Caco-2 (cell line): ENCODE results near the gene GLP1R. TPM values are rescaled to one million over a fixed set of nuclear protein-coding genes. Genes with fewer than 3 reads are reported as not detected.

ENCODE experiments used
- BruUV-seq: library from RNA; stranded (reverse); fragments of 400-500 nt; replicated peaks from 2 replicates; lab custom pipeline; 2021; lab: Mats Ljungman, UMichigan
- CTCF ChIA-PET: fragments of 300-600 bp; sonication (Branson Sonifier 250); formaldehyde crosslinking; loops from one replicate; lab custom pipeline; 2022; ENCODE audit warnings: antibody characterized with exemption; lab: Charles Lee
- POLR2A ChIA-PET: fragments of 300-600 bp; sonication (Branson Sonifier 250); formaldehyde crosslinking; loops from one replicate; lab custom pipeline; 2022; ENCODE audit warnings: antibody characterized with exemption; lab: Charles Lee
- DNase-seq, 2 experiments: peaks; one replicate each; pipeline versions ENCODE4 v3.0.0 to v3.0.0-alpha.2; 2020 to 2022
- H3K27me3 ChIP-seq: replicated peaks from 2 replicates; pipeline ENCODE4 v1.6.0; 2011; ENCODE audit warnings: low read length; ENCODE audit not compliant: control insufficient read depth, insufficient read depth
- H3K36me3 ChIP-seq: 2 replicates; pipeline ENCODE4 v1.5.1; 2011; ENCODE audit warnings: low read length; ENCODE audit not compliant: control insufficient read depth, insufficient read depth
- H3K4me1 ChIP-seq: fragments of 250-450 bp; sonication (Bioruptor Pico); 2 replicates; pipeline ENCODE4 v1.5.1; 2020; ENCODE audit warnings: mild to moderate bottlenecking
- H3K4me3 ChIP-seq: 2 replicates; pipeline ENCODE4 v1.5.1; 2011; ENCODE audit warnings: low read depth, mild to moderate bottlenecking, control low read depth, low read length
- H3K9me3 ChIP-seq: fragments of 250-450 bp; sonication (Bioruptor Pico); 2 replicates; pipeline ENCODE4 v1.5.1; 2020; ENCODE audit warnings: mild to moderate bottlenecking, moderate library complexity
- H3K27ac Mint-ChIP-seq: one replicate; pipeline ENCODE4 v1.8.0; 2022; ENCODE audit warnings: mixed read lengths; ENCODE audit not compliant: unreplicated experiment
- H3K27me3 Mint-ChIP-seq: one replicate; pipeline ENCODE4 v1.8.0; 2022; ENCODE audit warnings: mixed read lengths; ENCODE audit not compliant: insufficient read depth, unreplicated experiment
- H3K36me3 Mint-ChIP-seq: one replicate; pipeline ENCODE4 v1.8.0; 2022; ENCODE audit warnings: mild to moderate bottlenecking, mixed read lengths; ENCODE audit not compliant: insufficient read depth, unreplicated experiment
- H3K4me1 Mint-ChIP-seq: one replicate; pipeline ENCODE4 v1.8.0; 2022; ENCODE audit warnings: low read depth, mixed read lengths; ENCODE audit not compliant: unreplicated experiment
- H3K4me3 Mint-ChIP-seq: one replicate; pipeline ENCODE4 v1.8.0; 2022; ENCODE audit warnings: mild to moderate bottlenecking, moderate library complexity, mixed read lengths; ENCODE audit not compliant: unreplicated experiment
- H3K9me3 Mint-ChIP-seq: one replicate; pipeline ENCODE4 v1.8.0; 2022; ENCODE audit warnings: mixed read lengths; ENCODE audit not compliant: unreplicated experiment
- CTCF ChIP-seq, 2 experiments: fragments of 200-600 bp in 1 of 2; IDR thresholded peaks; 1 replicate in 1 of 2; 2 replicates in 1 of 2; pipeline versions ENCODE4 v1.5.1 to v1.8.0; 2011 to 2022; ENCODE audit warnings: antibody characterized with exemption in 1 of 2, control low read depth in 1 of 2, inconsistent platforms in 1 of 2, low read depth in 1 of 2, low read length in 1 of 2, mild to moderate bottlenecking in 1 of 2, moderate library complexity in 1 of 2; ENCODE audit not compliant: insufficient read depth in 1 of 2, severe bottlenecking in 1 of 2, unreplicated experiment in 1 of 2
- intact Hi-C: fragments of 100-400 bp; cut with micrococcal nuclease; formaldehyde crosslinking; loops from one replicate; pipeline ENCODE4 v1.10.0; 2022; ENCODE audit not compliant: unreplicated experiment
- total RNA-seq: library from RNA; stranded (reverse); gene quantifications from 2 replicates; pipeline ENCODE4 v1.2.3, GENCODE V29; 2022

GLP1R gene
- total RNA-seq, 1 experiment from 2014 or later: not detected

DNA sequence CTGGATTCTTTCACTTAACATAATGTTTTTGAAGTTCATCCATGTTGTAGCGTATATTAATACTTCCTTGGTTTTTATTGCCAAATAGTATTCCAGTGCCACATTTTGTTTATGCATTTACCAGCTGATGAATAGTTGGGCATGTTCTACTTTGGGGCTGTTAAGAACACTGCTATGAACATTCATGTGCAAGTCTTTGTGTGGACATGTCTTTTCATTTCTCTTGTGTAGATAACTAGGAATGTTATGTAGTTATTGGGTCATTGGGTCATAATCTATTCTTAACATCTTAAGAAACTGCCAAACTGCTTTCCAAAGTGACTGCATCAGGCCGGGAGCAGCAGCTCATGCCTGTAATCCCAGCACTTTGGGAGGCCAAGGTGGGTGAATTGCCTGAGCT is 43.8 kb upstream of the GLP1R start:
- no peaks in the 10 kb centered on the region for H3K36me3 ChIP-seq
- H3K9me3 ChIP-seq: no peaks in the 10 kb centered on the region
- H3K4me3 Mint-ChIP-seq: no peak overlapping the region
- H3K27ac Mint-ChIP-seq: no peak overlapping the region
- no peaks in the 10 kb centered on the region for H3K9me3 Mint-ChIP-seq
- H3K36me3 Mint-ChIP-seq: no peaks in the 10 kb centered on the region
- ChIA-PET POLR2A (no interaction called here), CTCF (no interaction called here)
- no peaks in the 10 kb centered on the region for H3K27me3 ChIP-seq
- no TSS peak for BruUV-seq
- peaks cover 16% of the 10 kb centered on the region for H3K4me1 ChIP-seq
- peaks cover 6% of the 10 kb centered on the region for H3K27me3 Mint-ChIP-seq
- TF ChIP-seq CTCF (IDR thresholded peaks at IDR 0.05; ENCODE audit: insufficient read depth in 1 of 2, low read depth in 1 of 2, low read length in 1 of 2, severe bottlenecking in 1 of 2, unreplicated experiment in 1 of 2): no peak
- peaks cover 19% of the 10 kb centered on the region for H3K4me1 Mint-ChIP-seq
- DNase-seq: no peak
- H3K4me3 ChIP-seq: no peak overlapping the region
- intact Hi-C loops: no loop called here

DNA sequence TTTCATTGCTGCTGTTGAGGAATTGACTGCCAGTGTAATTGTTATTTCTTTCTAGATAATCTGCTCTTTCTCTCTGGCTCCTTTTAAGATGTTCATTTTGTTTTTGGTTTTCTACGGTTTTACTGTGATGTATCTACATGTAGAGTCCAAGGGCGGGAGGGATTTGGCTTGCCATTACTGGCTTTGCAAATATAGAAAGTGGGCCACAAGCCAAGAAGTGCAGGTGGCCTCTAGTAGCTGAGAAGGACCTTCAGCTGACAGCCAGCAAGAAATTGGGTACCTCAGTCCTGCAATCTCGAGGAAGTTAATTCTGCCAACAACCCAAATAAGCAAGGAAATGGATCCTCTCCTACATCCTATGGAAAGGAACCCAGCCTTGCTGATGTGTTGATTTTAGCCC is 42.8 kb upstream of the GLP1R start:
- CTCF ChIA-PET: no interaction called here
- peaks cover 6% of the 10 kb centered on the region for H3K27me3 Mint-ChIP-seq

DNA sequence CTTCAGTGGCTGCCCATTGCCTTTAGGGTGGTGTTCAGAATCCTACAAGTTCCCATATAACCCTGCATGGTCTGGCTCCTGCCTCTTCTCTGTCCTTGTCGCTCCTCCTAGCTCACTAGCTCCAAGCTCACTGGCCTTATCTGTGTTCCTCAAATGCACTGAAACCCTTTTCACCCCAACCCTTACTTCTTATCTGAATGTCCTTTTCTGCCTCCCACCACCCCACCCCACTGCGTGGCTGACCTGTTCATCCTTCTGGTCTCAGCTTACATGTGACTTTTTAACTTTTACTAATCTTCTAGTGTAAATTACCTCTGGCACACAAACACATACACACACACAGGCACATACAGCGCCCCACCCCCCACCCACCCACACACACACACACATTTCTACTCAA is 41.0 kb upstream of the GLP1R start:
- H3K36me3 Mint-ChIP-seq: no peaks in the 10 kb centered on the region
- intact Hi-C loops: no loop called here
- no peaks in the 10 kb centered on the region for H3K27me3 Mint-ChIP-seq
- Histone ChIP-seq H3K36me3 (no peaks in the 10 kb centered on the region), H3K4me3 (no peak overlapping the region), H3K27me3 (no peaks in the 10 kb centered on the region), H3K9me3 (no peaks in the 10 kb centered on the region), H3K4me1 (peaks cover 21% of the 10 kb centered on the region)
- no TSS peak for BruUV-seq
- H3K4me1 Mint-ChIP-seq: peaks cover 19% of the 10 kb centered on the region
- TF ChIP-seq CTCF (IDR thresholded peaks at IDR 0.05; ENCODE audit: insufficient read depth in 1 of 2, low read depth in 1 of 2, low read length in 1 of 2, severe bottlenecking in 1 of 2, unreplicated experiment in 1 of 2): no peak
- DNase-seq: no peak
- H3K4me3 Mint-ChIP-seq: no peak overlapping the region
- no peak overlapping the region for H3K27ac Mint-ChIP-seq
- ChIA-PET CTCF (no interaction called here), POLR2A (no interaction called here)
- H3K9me3 Mint-ChIP-seq: no peaks in the 10 kb centered on the region

More for the DNA sequence above, 42.8 kb upstream of the GLP1R start:
- intact Hi-C loops: no loop called here
- no peak for TF ChIP-seq CTCF (IDR thresholded peaks at IDR 0.05; ENCODE audit: insufficient read depth in 1 of 2, low read depth in 1 of 2, low read length in 1 of 2, severe bottlenecking in 1 of 2, unreplicated experiment in 1 of 2)
- Histone ChIP-seq H3K27me3 (no peaks in the 10 kb centered on the region), H3K9me3 (no peaks in the 10 kb centered on the region), H3K4me3 (no peak overlapping the region), H3K36me3 (no peaks in the 10 kb centered on the region), H3K4me1 (peaks cover 21% of the 10 kb centered on the region)
- Mint-ChIP-seq H3K4me1 (peaks cover 19% of the 10 kb centered on the region), H3K36me3 (no peaks in the 10 kb centered on the region), H3K27ac (no peak overlapping the region), H3K9me3 (no peaks in the 10 kb centered on the region), H3K4me3 (no peak overlapping the region)
- POLR2A ChIA-PET: no interaction called here
- BruUV-seq: no TSS peak
- DNase-seq: no peak
